Endothelial cell (in vitro differentiated cells): ENCODE data around the gene HDAC4. TPM values are rescaled to one million over a fixed set of nuclear protein-coding genes. Genes with fewer than 3 reads are reported as not detected.

Experiments
- DNase-seq: peaks from one replicate; pipeline ENCODE4 v3.0.0; 2021; ENCODE audit warnings: low spot score
- H3K27ac Mint-ChIP-seq: one replicate; pipeline ENCODE4 v1.8.0; 2021; ENCODE audit warnings: mixed read lengths, inconsistent platforms; ENCODE audit not compliant: unreplicated experiment
- H3K27me3 Mint-ChIP-seq: one replicate; pipeline ENCODE4 v1.8.0; 2021; ENCODE audit warnings: mild to moderate bottlenecking, moderate library complexity, mixed read lengths, inconsistent platforms; ENCODE audit not compliant: unreplicated experiment
- H3K36me3 Mint-ChIP-seq: one replicate; pipeline ENCODE4 v1.8.0; 2021; ENCODE audit warnings: mild to moderate bottlenecking, low read depth, mixed read lengths, inconsistent platforms; ENCODE audit not compliant: unreplicated experiment
- H3K4me1 Mint-ChIP-seq: one replicate; pipeline ENCODE4 v1.8.0; 2021; ENCODE audit warnings: mild to moderate bottlenecking, mixed read lengths, inconsistent platforms; ENCODE audit not compliant: unreplicated experiment
- H3K4me3 Mint-ChIP-seq: one replicate; pipeline ENCODE4 v1.8.0; 2021; ENCODE audit warnings: mild to moderate bottlenecking, mixed read lengths, inconsistent platforms; ENCODE audit not compliant: unreplicated experiment
- H3K9me3 Mint-ChIP-seq: one replicate; pipeline ENCODE4 v1.8.0; 2021; ENCODE audit warnings: mixed read lengths, inconsistent platforms; ENCODE audit not compliant: unreplicated experiment
- total RNA-seq: library from RNA; stranded (reverse); fragmentation: NEBNext Ultra II Directional; extraction: Animal tissue kit (Norgen Biotek cat#: 25700); gene quantifications from one replicate; pipeline ENCODE4 v1.2.1, GENCODE V29; 2021; ENCODE audit not compliant: unreplicated experiment
- TF ChIP-seq, protein P1 (sequence below): fragments of 200-600 bp; sonication (generic); IDR thresholded peaks from one replicate; pipeline ENCODE4 v1.5.0; 2021; ENCODE audit warnings: antibody characterized with exemption; ENCODE audit not compliant: unreplicated experiment

HDAC4 gene
- total RNA-seq, 1 donor from 2014 or later = 26.0 TPM

- TF ChIP-seq, protein P1, sequence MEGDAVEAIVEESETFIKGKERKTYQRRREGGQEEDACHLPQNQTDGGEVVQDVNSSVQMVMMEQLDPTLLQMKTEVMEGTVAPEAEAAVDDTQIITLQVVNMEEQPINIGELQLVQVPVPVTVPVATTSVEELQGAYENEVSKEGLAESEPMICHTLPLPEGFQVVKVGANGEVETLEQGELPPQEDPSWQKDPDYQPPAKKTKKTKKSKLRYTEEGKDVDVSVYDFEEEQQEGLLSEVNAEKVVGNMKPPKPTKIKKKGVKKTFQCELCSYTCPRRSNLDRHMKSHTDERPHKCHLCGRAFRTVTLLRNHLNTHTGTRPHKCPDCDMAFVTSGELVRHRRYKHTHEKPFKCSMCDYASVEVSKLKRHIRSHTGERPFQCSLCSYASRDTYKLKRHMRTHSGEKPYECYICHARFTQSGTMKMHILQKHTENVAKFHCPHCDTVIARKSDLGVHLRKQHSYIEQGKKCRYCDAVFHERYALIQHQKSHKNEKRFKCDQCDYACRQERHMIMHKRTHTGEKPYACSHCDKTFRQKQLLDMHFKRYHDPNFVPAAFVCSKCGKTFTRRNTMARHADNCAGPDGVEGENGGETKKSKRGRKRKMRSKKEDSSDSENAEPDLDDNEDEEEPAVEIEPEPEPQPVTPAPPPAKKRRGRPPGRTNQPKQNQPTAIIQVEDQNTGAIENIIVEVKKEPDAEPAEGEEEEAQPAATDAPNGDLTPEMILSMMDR = no peak
- Mint-ChIP-seq H3K4me3 (no peak overlapping the region), H3K36me3 (peaks cover 32% of the 10 kb centered on the region), H3K9me3 (no peaks in the 10 kb centered on the region), H3K4me1 (no peaks in the 10 kb centered on the region), H3K27me3 (peaks cover 2% of the 10 kb centered on the region), H3K27ac (no peak overlapping the region)
- DNase-seq = no peak
Observed at GRCh38 chr2:239129147-239129920, 271.5 kb downstream of the HDAC4 start.

DNA sequence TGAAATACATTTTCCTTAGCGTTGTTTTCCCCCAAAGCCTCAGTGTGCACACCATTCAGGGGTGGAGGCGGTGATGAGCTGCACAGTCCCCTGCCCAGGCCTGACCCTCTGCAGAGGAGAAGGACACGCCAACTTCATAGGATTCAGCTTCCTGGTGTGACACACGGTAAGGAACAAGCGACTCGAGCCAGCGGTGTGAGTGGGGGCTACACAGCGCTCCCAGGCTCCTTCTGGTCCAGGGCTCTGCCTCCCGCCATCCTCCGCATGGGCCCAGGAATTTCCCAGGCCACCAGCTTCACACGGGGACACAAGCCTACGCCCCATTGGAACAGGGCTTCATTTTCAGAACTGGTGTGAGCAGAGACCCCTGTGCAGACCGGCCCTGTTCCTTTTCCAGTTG, 272.1 kb downstream of the HDAC4 start:
- no peak overlapping the region for H3K27ac Mint-ChIP-seq
- no peak for DNase-seq
- peaks cover 2% of the 10 kb centered on the region for H3K27me3 Mint-ChIP-seq
- TF ChIP-seq, protein P1 = no peak
- H3K4me1 Mint-ChIP-seq = no peaks in the 10 kb centered on the region
- no peak overlapping the region for H3K4me3 Mint-ChIP-seq
- no peaks in the 10 kb centered on the region for H3K9me3 Mint-ChIP-seq
- peaks cover 33% of the 10 kb centered on the region for H3K36me3 Mint-ChIP-seq

DNA sequence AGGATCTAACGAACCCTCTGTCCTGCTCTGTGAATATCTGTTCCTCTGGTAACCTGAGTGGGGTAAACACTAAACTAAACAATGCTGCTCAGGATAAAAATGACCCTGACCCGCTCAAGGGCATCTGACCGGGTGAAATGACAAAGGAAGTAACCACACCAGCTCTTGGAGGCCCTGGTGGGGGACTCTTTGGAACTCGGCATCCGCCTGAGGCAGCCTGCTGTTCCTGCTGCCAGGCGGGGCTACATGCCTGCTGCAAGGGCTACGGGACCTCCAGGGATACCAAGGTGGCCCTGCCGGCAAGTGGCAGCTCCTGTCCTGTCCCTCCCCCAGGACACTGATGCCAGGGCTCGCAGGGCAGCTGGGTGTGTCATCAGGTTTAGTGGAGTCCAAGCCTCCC, 273.3 kb downstream of the HDAC4 start:
- no peaks in the 10 kb centered on the region for H3K9me3 Mint-ChIP-seq
- peaks cover 4% of the 10 kb centered on the region for H3K27me3 Mint-ChIP-seq
- H3K36me3 Mint-ChIP-seq = peaks cover 26% of the 10 kb centered on the region
- TF ChIP-seq, protein P1 = no peak
- DNase-seq = no peak
- no peaks in the 10 kb centered on the region for H3K4me1 Mint-ChIP-seq
- no peak overlapping the region for H3K4me3 Mint-ChIP-seq
- H3K27ac Mint-ChIP-seq = no peak overlapping the region

DNA sequence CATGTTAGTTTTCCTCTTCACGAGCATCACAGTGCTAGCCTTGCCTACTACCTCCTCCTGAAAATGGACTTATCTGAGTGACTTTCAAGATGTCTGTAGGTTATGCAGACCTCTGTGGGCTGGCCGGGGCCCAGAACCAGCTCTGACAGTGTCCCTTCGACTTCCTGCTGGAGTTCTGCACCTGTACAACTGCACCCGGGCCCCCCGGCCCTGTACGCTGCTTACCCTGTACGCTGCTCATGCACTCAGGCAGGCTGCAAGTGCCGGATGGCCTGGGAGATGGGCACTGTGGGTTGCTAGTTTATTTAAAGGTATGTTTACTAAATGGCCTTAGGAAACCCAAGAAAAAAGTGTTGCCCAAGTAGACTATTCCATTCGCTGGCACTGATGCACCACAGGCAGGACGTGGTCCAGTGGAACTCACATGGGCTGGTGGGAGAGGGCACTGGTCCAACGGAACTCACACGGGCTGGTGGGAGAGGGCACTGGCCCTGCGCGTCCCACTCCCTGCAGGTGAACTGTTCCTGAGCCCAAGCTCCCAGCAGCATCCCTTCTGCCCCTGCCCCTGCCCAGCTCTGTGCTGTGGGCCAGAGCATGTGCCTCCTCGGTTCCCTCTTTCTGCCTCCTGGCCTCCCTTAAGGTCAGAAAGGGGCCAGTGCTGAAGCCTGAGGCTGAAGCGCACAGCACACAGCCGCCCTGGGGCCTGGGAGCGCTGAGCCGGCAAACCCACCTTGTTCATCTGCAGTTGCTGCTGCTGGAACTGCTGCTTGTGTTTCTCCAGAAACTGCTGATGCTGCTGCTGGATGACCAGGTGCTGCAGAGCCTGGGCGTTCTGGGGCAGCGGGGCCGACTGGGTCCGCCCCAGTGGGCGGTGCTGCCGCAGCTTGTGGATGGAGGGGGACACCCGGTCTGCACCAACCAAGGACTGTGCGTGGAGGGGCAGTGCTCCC, 274.8 kb downstream of the HDAC4 start:
- peaks cover 4% of the 10 kb centered on the region for H3K27me3 Mint-ChIP-seq
- H3K4me3 Mint-ChIP-seq = no peak overlapping the region
- peaks cover 24% of the 10 kb centered on the region for H3K36me3 Mint-ChIP-seq
- TF ChIP-seq, protein P1 = no peak
- DNase-seq = no peak
- no peak overlapping the region for H3K27ac Mint-ChIP-seq
- no peaks in the 10 kb centered on the region for H3K4me1 Mint-ChIP-seq
- no peaks in the 10 kb centered on the region for H3K9me3 Mint-ChIP-seq
